HG02642 (cell line): ENCODE results near the gene REM2.
"Not testable (repeated sequence)": the region's sequence is repeated elsewhere in the genome, so short reads cannot be mapped to it uniquely, and the experiment has no call there.

ENCODE experiments used
- ATAC-seq: cut with Tn5 transposase; IDR thresholded peaks from one replicate; pipeline ENCODE4 v1.9.1; 2021; ENCODE audit warnings: mild to moderate bottlenecking; ENCODE audit not compliant: unreplicated experiment, poor library complexity

REM2 gene

DNA sequence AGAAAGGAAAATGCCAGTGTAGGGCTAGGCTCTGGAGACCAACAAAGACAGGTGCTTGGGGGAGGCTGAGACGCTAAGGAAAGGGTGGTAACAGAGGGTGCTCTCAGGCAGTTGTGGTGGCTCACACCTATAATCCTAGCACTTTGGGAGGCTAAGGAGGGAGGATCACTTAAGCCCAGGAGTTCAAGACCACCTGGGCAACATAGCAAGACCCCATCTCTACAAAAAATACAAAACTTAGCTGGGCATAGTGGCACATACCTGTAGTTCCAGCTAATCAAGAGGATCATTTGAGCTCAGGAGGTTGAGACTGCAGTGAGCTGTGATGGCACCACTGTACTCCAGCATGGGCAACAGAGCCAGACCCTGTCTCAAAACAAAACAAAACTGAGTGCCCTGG, 12.4 kb downstream of the REM2 start:
- ATAC-seq: no peak

DNA sequence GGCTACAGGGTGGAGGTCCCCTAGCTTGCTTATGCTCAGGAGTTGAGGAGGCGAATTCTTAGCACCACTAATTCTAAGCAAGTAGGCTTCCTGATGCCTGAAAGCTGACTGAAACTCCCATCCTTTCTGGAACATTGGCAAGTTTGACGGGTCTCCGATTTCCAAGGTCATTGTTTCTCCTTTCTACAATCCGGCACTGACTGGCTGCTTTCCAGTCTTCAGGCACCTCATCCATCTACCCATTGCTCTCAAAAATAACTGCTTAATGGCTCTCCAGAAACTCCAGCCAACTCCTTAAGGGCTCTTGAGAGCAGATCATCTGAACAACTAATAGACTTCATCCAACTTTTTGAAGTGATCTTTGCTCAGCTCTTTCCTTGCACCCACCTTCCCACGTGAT, 13.3 kb downstream of the REM2 start:
- ATAC-seq: no peak

DNA sequence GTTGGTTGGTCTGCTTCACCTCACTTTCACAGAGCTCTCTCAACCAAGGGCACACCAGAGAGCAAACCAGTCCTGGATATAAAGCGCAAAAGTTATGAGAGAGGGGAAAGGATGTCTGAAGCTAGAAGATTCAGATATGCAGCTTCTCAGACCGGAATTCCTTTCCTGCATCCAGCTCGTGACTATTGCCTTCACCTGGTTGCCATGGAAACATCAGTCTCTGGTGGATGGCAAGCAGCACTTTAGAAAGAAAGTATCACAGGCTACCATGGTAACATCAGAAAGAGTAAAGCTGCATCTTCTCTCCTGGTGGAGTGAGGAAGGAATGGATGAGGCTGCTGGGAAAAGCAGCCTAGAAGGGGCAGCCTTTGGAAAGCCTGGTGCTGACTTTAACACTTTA, 13.7 kb downstream of the REM2 start:
- no peak for ATAC-seq

DNA sequence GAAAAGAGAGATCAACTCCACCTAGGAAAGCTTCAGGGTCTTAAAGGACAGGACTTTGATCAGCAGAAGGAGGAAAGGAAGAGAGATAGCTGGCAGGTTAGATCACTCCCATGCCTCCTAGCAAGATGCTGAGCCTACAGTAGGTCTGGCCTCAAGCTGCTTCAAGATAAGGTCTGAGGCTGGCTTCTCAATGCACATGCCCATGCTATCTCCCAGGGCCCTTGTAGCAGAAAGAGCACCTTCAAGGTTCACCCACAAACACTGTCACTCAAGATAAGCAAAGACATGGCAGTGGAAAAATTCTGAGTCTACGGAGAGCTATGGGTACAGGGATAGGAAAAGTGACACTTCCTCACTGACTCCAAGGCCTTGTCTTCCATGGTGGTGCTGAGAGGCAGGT, 14.3 kb downstream of the REM2 start:
- no peak for ATAC-seq

DNA sequence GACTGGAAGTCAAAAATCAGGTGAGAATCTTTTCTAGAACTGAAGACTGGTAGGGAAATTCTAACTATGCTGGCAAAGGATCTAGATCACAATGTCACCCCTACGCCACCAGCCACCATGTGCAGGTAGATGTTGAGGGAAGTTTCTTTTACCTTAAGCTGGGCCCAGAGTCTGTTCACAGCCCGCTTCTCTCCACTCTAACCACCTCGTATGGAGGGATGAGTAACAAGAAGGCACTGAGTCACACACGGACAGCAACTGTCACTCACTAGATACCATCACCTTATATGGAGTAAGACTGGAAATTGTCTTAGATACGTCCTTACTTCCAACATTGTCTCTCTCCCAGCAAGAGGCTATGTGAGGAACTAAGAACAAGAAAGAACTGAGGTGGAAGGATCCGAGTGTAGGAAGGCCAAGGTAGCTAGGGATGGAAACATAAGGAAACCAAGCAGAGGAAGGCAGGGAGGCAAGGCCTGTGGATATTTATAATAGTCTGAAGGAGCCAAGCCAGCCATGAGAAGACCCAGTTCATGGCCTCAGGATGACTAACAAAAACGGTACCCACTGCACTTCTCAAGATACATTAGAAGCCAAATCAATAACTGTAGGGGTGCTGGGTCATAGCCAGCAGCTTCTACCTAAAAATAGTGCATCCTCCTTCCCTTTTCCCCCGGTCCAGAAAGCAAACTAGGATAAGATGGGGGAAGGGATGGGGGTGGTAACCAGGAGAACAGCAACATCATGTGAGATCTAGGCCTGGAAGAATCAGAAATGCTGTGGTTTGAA, 15.5 kb downstream of the REM2 start:
- no peak for ATAC-seq

DNA sequence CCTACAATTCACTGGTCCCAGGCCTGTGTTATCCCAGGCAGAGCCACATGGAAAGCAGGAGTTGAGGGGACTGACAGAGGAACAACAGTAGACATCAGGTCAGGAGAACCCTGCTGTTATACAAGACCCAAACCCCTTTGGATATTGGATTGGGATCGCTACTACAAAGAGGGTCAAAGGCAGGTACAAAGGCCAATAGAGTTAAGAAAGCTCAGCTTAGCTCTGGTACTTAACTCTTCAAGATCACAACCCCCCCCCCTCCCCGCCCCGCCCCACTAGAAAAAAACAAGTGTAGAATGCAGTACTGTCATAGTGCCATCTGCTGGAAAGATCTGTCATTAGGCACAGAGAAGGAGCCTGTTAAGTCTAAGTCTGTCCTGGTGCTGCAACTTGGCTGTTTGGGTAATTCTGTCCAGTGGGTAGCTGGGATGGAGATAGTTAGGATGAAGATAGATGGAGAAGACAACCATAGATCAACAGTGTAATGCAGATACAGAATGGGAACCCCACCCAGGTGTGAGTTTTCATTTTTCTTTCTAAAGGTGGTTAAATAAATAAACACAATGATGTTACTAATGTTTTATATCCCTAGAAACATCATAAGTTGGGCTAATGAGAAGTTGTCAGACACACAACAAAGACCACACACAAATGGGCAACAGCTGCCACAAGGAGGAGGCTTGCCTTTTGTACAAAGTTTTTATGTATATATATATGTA, 17.2 kb downstream of the REM2 start:
- no peak for ATAC-seq

DNA sequence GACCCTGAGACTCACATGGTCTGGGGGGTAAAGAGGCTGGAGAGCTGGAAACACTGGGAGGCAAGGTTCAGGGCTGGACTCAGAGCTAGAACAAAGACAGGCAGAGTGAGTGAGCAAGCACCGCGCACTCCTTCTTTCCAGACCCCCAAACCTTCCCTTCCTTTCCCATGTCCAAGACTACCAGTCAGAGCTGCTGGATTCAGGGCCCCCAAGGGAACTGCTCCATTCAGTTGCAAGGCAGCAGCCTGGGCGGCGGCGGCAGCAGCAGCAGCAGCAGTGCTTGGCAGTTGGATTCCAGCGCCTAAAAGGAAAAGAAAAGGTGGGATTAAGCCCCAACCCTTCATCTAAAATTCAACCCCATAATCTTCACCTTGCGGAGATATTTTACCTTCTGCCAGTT, 18.8 kb downstream of the REM2 start:
- ATAC-seq: no peak

DNA sequence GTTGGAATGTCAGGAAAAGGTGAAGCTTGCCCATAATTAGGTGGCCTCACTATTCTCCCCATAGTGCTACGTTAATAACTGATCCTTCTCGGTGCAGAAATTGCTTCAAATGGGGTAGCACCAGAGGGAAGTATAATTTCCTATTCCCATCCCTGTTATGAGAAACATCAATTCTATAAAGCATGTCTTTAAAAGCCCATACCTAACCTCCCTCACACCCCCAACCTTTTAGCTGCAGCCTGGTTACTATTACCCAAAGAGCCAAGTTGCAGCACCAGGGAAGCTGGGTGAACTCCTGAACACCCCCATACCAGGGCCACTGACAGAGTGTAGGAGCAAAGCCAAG, 20.7 kb downstream of the REM2 start:
- no peak for ATAC-seq

DNA sequence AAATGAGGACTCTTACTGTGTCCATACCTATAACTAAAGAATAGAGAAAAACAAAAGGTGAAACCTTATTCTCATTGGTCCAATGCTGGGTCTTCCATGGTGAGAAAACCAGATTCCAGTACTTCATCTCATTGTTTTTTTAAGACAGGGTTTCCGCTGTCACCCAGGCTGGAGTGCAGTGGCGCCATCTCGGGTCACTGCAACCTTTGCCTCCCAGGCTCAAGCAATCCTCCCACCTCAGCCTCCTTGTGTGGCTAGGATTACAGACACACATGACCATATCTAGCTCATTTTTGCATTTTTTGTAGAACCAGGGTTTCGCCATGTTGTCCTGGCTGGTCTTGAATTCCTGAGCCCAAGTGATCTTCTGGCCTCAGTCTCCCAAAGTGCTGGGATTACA, 22.6 kb downstream of the REM2 start:
- no peak for ATAC-seq

DNA sequence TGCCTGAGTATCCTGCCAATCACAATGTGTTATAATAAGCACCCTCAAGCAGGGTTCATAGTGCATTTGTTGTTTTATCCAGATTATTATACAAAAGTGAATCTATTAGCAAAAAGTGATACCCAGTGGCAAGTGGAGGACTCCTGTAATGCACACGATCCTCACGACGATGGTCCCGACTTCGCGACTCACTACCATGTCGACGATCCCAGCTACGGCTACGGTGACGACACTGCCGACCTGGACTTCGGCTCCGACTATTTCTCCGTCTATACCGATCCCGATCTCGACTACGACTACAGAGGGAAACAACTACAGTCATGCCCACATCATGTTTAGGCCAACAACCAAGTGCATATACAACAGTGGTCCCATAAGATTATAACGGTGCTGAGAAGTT, 23.1 kb downstream of the REM2 start:
- no peak for ATAC-seq

DNA sequence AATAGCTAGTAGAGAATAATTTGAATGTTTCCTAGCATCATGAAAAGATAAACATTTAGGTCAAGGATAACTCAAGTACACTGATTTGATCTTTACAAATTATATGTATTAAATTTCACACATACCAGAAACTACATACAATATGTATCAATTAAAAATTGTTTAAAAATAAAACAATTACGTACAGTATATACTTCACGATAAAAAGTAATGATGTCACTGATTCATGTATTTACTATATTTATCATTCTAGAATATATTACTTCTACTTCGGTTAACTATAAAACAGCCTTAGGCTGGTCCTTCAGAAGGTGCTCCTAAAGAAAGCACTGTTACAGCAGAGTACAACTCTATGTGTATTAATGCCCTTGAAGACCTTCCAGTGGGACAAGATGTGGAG, 24.4 kb downstream of the REM2 start:
- ATAC-seq: no peak

DNA sequence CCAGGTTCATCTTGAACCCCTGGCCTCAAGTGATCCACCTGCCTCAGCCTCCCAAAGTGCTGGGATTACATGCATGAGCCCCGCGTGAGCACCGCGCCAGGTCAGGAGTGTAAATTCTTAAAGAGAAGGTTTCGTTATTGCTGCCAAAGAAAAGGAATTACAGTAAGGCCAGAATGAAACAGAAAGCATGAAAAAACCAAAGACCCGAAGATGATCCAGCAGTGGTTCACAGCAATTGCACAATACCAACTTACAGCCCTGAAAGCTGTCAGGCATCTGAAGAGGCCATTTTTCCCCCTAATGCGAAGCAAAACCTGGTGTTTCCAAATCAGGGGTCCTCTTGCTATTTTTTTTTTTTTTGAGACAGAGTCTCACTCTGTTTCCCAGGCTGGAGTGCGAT, 25.6 kb downstream of the REM2 start:
- no peak for ATAC-seq

DNA sequence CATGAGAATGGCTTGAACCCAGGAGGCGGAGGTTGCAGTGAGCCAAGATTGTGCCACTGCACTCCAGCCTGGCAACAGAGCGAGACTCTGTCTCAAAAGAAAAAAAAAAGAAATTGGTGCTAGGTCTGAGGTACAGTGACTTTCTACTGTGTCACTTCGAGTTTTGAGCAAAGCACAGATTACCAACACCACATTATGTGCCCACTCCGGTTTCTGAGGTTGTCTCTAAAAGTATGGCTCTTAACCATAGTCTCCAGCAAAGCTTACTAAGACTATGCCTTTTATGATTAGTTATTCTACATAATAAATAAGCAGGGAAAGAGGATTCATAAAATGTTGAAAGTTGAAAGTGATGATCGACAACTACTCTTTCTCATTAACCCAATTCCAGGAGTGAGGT, 27.9 kb downstream of the REM2 start:
- ATAC-seq: no peak

DNA sequence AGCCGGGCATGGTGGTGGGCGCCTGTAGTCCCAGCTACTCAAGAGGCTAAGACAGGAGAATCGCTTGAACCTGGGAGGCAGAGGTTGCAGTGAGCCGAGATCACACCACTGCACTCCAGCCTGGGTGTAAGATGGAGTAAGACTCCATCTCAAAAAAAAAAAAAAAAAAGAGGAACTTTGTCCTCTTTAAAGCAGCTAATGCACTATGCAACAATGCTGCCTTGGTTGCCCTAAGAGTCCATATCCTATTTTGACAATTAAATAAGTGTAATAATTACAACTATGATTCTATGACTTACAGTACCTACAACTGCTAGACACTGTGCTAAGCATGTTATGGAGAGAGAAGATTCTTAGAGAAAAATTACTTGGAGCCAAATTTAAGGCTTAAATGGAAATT, 31.8 kb downstream of the REM2 start:
- not testable (repeated sequence) for ATAC-seq

DNA sequence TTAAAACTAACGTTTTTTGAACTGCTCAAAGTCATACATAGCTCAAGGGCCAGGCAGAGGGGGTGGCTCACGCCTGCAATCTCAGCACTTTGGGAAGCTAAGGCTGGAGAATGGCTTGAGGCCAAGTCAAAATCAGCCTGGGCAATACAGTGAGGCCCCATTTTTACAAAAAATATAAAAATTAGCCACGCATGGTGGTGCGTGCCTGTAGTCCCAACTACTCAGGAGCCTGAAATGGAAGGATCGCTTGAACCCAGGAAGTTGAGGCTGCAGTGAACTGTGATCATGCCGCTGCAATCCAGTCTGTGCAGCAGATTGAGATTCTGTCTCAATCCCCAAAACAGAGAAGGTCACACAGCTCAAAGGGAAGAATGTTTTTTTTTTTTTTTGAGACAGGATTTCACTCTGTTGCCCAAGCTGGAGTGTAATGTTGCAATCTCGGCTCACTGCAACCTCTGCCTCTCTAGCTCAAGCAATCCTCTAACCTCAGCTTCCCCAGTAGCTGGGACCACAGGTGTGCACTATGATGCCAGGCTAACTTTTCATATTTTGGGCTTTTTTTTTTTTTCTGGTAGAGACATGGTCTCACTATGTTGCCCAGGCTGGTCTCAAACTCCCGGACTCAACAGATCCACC, 33.0 kb downstream of the REM2 start:
- ATAC-seq: no peak

DNA sequence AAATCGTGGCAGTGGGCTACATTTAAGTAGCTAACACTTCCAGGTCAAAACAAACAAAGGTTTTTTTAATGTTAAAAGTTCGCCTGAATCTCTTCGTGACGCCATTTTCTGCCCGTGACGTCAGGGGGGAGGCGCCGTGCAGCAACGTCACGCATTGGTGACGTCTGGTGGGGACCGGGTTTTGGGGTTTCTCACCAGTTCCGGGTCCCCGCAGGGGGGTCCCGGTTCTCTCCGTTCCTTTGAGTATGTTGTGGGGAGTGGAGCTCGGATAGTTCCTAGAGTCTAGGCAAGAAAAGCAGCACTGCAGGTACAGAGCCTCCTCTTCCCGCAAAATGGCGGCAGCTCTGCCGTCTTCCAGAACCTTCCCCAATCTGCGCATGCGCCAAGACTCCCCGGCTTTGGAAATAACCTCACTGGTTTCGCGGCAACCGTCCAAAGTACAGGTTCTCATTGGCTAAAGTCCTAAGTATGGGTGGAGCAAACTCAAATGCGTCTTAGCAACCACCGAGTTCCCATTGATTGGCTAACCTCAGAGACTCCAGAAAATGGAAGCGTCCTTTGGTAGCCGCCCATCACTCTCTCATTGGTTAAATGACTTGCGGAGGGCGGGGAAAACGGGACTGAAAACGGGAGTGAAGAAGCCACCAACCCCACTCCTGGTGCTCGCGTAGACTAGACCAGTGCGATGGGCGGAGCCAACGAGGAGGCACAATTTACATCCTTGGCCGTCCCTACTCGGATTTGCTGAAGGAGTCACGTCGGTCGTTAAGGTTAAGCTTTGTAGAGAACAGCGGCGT, 36.0 kb downstream of the REM2 start, which contains the start of gene RBM23:
Gene RBM23, minus strand, starts transcription at position 346 of the 797 bp plus-strand sequence.
- ATAC-seq: peak; percentile 92

DNA sequence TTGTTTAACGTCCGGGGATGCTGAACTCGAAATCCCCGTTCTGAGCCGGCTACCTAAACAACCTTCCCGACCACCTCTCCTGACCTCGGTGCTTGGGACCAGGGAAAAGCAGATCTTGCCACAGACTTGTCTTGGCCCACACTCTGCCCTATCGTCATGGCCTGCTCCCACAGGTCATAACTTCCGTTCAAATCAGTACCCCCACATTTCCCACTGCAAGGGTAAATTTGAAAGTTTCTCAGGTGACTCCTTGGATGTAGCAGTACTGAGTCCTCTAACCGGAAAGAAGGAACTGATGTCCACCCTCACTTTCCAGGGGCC, 36.5 kb downstream of the REM2 start:
- ATAC-seq: no peak

DNA sequence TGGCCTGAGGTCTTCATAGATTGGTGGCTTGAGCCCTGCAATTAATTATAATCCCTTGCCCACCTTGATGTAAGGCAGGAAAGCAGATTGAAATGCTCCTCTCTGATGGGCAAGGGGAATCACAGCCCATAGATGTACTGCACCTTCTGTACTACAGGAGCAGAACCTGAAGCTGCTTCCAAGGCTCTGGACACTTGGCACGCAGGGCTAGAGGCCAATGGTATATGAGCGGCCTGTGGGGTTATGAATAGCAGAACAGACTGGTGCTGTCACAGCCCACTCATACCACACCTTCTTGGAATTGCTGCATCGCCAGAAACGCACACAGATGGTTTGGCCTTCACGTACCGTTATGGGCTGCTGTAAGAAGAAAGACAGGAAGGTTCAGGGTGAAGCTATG, 37.7 kb downstream of the REM2 start:
- no peak for ATAC-seq

DNA sequence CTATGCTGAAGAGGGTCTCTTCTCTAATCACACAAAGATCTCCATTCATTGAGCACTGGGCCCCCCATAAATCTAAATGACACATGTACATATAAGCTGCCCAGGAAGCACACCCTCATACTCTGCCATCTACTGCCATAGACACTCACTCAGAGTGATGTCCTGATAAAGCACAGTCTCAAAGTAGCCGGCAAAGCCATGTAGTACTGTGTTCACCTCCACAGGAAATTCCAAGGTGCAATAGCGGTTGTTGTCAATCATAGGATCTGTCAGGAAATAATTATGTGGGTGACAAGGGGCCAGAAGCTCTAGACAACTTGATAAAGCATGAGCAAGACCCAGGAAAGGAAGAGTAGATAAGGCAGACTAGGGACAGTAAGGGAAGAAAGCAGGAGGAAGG, 39.3 kb downstream of the REM2 start:
- ATAC-seq: no peak

DNA sequence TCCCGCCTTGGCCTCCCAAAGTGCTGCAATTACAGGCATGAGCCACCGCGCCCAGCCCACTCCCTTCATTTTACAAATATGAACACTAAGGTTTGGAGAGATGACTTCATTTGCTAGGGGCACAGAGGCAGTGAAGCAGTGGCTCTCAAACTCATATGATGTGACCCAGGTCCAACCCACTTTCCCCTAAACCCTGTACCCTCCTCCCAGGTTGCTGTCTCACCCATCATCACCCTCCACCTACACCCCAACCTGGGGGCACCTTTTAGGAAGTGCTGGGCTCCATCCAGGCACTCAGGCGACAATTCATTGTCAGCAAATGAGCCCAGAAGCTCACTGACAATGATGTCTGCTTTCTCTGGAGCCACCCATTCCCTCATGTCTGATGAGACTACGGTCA, 40.7 kb downstream of the REM2 start:
- ATAC-seq: no peak

DNA sequence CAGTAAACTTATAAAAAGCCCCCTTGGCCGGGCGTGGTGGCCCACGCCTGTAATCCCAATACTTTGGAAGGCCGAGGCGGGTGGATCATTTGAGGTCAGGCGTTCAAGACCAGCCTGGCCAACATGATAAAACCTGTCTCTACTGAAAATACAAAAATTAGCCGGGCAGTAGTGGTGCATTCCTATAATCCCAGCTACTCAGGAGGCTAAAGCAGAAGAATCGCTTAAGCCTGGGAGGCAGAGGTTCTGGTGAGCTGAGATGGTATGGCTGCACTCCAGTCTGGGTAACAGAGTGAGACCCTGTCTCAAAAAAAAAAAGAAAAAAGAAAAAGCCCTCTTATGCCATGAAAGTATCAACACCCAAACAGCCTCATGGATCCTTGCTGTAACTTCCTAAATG, 42.5 kb downstream of the REM2 start:
- no peak for ATAC-seq
